GM12892 (cell line): ENCODE measurements around the gene TBPL1.

Experiments
- POLR2A ChIP-seq: IDR thresholded peaks from 2 replicates; pipeline ENCODE4 v1.6.1; 2011; ENCODE audit warnings: low read depth, low read length, control low read depth
- TAF1 ChIP-seq: IDR thresholded peaks from 2 replicates; pipeline ENCODE4 v1.6.1; 2011; ENCODE audit warnings: low read depth, mild to moderate bottlenecking, control low read depth, low read length, borderline replicate concordance

DNA sequence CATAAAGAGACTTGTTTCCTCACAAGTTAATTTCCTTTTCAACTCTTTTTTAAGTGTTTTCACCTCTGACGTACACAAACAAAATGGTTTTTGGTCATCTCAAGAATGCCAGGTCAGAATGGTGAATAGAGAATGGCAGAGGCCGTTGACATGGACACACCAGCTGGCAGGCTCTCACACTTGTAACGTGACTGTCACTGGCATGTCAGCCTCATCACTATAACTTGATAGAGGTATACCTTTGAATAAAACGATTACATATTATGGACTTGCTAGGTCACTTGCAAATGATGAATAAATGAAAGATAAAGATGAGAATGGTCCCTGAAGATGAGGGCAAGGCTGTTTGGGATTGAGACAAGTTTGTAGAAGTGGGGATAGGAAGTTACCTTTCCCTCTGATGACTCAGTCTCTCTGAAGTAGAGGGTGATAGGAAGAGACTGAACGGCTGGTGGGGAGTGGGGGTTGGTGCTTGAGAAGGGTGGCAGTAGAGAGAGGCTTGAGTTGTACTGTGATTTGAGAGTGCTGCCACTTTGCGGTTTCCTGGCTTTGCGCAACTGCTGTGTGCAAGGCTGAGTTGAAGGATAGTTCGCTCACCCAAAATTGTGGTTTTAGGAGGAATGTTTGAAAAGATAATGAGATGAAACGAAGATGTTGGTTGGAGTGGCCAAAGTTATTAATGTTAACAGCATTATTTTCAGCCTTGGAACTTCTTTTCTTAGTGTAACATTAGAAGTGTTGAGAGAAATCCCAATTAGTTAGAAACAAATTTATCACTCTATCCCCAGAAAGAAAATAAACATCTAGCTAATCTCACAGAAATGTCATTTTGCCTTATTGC is 30.3 kb downstream of the TBPL1 start:
- no peak for TF ChIP-seq POLR2A
- TF ChIP-seq TAF1: no peak
